ENCODE data around the gene PTGES2.

DNA sequence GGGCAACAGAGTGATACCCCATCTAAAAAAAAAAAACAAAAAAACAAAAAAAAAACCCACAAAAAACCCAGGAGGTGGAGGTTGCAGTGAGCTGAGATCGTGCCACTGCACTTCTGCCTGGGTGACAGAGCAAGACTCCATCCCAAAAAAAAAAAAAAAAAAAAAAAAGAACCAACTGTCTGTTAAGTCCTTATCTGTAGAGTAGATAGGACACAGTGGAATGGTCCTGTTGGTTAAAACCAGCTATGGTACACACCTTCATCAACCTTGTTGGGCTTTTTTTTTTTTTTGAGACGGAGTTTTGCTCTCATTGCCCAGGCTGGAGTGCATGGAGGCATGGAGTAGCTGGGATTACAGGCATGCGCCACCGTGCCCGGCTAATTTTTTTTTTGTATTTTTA lies 47.3 kb downstream of the PTGES2 start:
- TF ChIP-seq ARID3B (CRISPR knock-in tag; IDR thresholded peaks at IDR 0.05; ENCODE audit: borderline replicate concordance) (no peak), ETV6 (IDR thresholded peaks at IDR 0.05; ENCODE audit: borderline replicate concordance in 1 of 2, low read depth in 2 of 2, low read length in 1 of 2) (no peak), ETV6 (CRISPR knock-in tag; IDR thresholded peaks at IDR 0.05; ENCODE audit: borderline replicate concordance) (no peak), CTCF (IDR thresholded peaks at IDR 0.05 in 2 of 3, conservative IDR thresholded peaks at IDR 0.05 in 1 of 3; ENCODE audit: insufficient read depth in 2 of 3, low read depth in 1 of 3, low read length in 3 of 3) (no peak), EZH2 (IDR thresholded peaks at IDR 0.05; ENCODE audit: borderline replicate concordance, low read depth, low read length) (no peak), FOXM1 (IDR thresholded peaks at IDR 0.05; ENCODE audit: low read depth) (no peak), FOXM1 (CRISPR knock-in tag; IDR thresholded peaks at IDR 0.05; ENCODE audit: low read depth) (no peak), TBL1XR1 (IDR thresholded peaks at IDR 0.05; ENCODE audit: low read length in 2 of 2) (no peak)
- TF ChIP-seq, protein P1, sequence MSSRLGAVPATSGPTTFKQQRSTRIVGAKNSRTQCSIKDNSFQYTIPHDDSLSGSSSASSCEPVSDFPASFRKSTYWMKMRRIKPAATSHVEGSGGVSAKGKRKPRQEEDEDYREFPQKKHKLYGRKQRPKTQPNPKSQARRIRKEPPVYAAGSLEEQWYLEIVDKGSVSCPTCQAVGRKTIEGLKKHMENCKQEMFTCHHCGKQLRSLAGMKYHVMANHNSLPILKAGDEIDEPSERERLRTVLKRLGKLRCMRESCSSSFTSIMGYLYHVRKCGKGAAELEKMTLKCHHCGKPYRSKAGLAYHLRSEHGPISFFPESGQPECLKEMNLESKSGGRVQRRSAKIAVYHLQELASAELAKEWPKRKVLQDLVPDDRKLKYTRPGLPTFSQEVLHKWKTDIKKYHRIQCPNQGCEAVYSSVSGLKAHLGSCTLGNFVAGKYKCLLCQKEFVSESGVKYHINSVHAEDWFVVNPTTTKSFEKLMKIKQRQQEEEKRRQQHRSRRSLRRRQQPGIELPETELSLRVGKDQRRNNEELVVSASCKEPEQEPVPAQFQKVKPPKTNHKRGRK (tag; IDR thresholded peaks at IDR 0.05), result no peak
- TF ChIP-seq, protein P2, sequence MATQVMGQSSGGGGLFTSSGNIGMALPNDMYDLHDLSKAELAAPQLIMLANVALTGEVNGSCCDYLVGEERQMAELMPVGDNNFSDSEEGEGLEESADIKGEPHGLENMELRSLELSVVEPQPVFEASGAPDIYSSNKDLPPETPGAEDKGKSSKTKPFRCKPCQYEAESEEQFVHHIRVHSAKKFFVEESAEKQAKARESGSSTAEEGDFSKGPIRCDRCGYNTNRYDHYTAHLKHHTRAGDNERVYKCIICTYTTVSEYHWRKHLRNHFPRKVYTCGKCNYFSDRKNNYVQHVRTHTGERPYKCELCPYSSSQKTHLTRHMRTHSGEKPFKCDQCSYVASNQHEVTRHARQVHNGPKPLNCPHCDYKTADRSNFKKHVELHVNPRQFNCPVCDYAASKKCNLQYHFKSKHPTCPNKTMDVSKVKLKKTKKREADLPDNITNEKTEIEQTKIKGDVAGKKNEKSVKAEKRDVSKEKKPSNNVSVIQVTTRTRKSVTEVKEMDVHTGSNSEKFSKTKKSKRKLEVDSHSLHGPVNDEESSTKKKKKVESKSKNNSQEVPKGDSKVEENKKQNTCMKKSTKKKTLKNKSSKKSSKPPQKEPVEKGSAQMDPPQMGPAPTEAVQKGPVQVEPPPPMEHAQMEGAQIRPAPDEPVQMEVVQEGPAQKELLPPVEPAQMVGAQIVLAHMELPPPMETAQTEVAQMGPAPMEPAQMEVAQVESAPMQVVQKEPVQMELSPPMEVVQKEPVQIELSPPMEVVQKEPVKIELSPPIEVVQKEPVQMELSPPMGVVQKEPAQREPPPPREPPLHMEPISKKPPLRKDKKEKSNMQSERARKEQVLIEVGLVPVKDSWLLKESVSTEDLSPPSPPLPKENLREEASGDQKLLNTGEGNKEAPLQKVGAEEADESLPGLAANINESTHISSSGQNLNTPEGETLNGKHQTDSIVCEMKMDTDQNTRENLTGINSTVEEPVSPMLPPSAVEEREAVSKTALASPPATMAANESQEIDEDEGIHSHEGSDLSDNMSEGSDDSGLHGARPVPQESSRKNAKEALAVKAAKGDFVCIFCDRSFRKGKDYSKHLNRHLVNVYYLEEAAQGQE (IDR thresholded peaks at IDR 0.05; ENCODE audit: borderline replicate concordance), result no peak
- TF ChIP-seq, protein P2 (CRISPR knock-in tag; IDR thresholded peaks at IDR 0.05; ENCODE audit: low read depth), result no peak
